HepG2 (cell line): ENCODE data around the gene SLC50A1. TPM values are rescaled to one million over a fixed set of nuclear protein-coding genes. Genes with fewer than 3 reads are reported as not detected.

Experiments
- ARNT2 ChIP-seq: sonication (generic); formaldehyde crosslinking; IDR thresholded peaks from 2 replicates; pipeline ENCODE4 v1.8.0; 2022; ENCODE audit warnings: mild to moderate bottlenecking, low read depth, missing genetic modification reagents, moderate library complexity
- E2F1 ChIP-seq: sonication (generic); formaldehyde crosslinking; IDR thresholded peaks from 2 replicates; pipeline ENCODE4 v1.5.0; 2020; ENCODE audit warnings: missing genetic modification reagents
- EHMT2 ChIP-seq: fragments of 200-600 bp; sonication (generic); IDR thresholded peaks from 2 replicates; pipeline ENCODE4 v1.7.0; 2017; ENCODE audit warnings: antibody characterized with exemption, low read depth, low read length, borderline replicate concordance
- MTA3 ChIP-seq: sonication (generic); formaldehyde crosslinking; IDR thresholded peaks from 2 replicates; pipeline ENCODE4 v1.4.0; 2020; ENCODE audit warnings: missing genetic modification reagents
- MXD4 ChIP-seq: IDR thresholded peaks from 2 replicates; pipeline ENCODE4 v1.6.1; 2016; ENCODE audit warnings: mild to moderate bottlenecking, missing biosample characterization, missing genetic modification reagents
- SNAPC2 ChIP-seq: sonication (generic); formaldehyde crosslinking; IDR thresholded peaks from 2 replicates; pipeline ENCODE4 v1.8.1; 2022; ENCODE audit warnings: mild to moderate bottlenecking, missing genetic modification reagents
- U2AF1 ChIP-seq: fragments of 200-400 bp; formaldehyde crosslinking; optimal IDR thresholded peaks from 2 replicates; pipeline ENCODE3; 2017; ENCODE audit warnings: mild to moderate bottlenecking, low read depth, low read length
- ZBTB39 ChIP-seq: sonication (generic); formaldehyde crosslinking; IDR thresholded peaks from 2 replicates; pipeline ENCODE4 v1.5.0; 2020; ENCODE audit warnings: missing genetic modification reagents
- ZBTB42 ChIP-seq: sonication (generic); formaldehyde crosslinking; IDR thresholded peaks from 2 replicates; pipeline ENCODE4 v1.5.0; 2020; ENCODE audit warnings: mild to moderate bottlenecking, missing genetic modification reagents
- ZFP91 ChIP-seq: sonication (generic); formaldehyde crosslinking; IDR thresholded peaks from 2 replicates; pipeline ENCODE4 v1.9.0; 2022; ENCODE audit warnings: missing genetic modification reagents, mild to moderate bottlenecking, borderline replicate concordance
- ZNF234 ChIP-seq: sonication (generic); formaldehyde crosslinking; conservative IDR thresholded peaks from 2 replicates; pipeline ENCODE4 v1.5.1; 2020; ENCODE audit warnings: mild to moderate bottlenecking, missing genetic modification reagents
- ZNF407 ChIP-seq: sonication (generic); formaldehyde crosslinking; IDR thresholded peaks from one replicate; pipeline ENCODE4 v1.5.1; 2020; ENCODE audit warnings: mild to moderate bottlenecking, missing genetic modification reagents; ENCODE audit errors: not compliant biosample characterization
- ZNF577 ChIP-seq: sonication (generic); formaldehyde crosslinking; IDR thresholded peaks from 2 replicates; pipeline ENCODE4 v1.4.0; 2020; ENCODE audit warnings: mild to moderate bottlenecking, low read depth, missing genetic modification reagents, borderline replicate concordance
- ZNF703 ChIP-seq: sonication (generic); formaldehyde crosslinking; IDR thresholded peaks from 2 replicates; pipeline ENCODE4 v1.5.1; 2020; ENCODE audit warnings: missing genetic modification reagents, mild to moderate bottlenecking, moderate library complexity, borderline replicate concordance
- polyA plus RNA-seq, 8 experiments: library from polyadenylated mRNA; depleted of rRNA in 3 of 8; stranded (reverse) in 7 of 8; unstranded in 1 of 8; fragments of >200 nt; fragmentation: Illumina TruSeq in 4 of 8; extraction: Trizol in 4 of 8; gene quantifications; 2 replicates each; pipeline versions ENCODE4 v1.2.1 to v1.2.3, GENCODE V29; 2011 to 2016; ENCODE audit warnings: low read depth in 4 of 8, missing spikeins in 1 of 8, mixed read lengths in 1 of 8; ENCODE audit not compliant: insufficient read depth in 1 of 8
- total RNA-seq, 5 experiments: library from RNA; depleted of rRNA; stranded (reverse); fragments of >200 nt; fragmentation: Illumina TruSeq; extraction: Trizol; gene quantifications; 2 replicates each; pipeline ENCODE4 v1.2.3, GENCODE V29; 2016; ENCODE audit warnings: low read depth in 1 of 5

SLC50A1 gene
- total and polyA plus RNA-seq, 2 of the 13 experiments (the other 11 are each of a cell fraction or from before 2014, with no cell fraction given): 22.5 to 46.8 TPM

- TF ChIP-seq ZNF407 (CRISPR knock-in tag): no peak
- no peak for TF ChIP-seq ZBTB39 (CRISPR knock-in tag)
- peak; percentile 67; the same call in 1 of the 2 replicates for TF ChIP-seq ZNF234 (CRISPR knock-in tag)
- peak; percentile 91 for TF ChIP-seq MXD4
- no peak for TF ChIP-seq U2AF1
- TF ChIP-seq ZNF577: no peak
- 0 out of 2 replicates have a peak, but pooled peaks have one; percentile 26 for TF ChIP-seq E2F1 (CRISPR knock-in tag)
- TF ChIP-seq SNAPC2 (CRISPR knock-in tag): peak; percentile 28; the same call in 1 of the 2 replicates
- TF ChIP-seq ZNF703 (CRISPR knock-in tag): peak; percentile 89
- no peak for TF ChIP-seq EHMT2
- 0 out of 2 replicates have a peak, but pooled peaks have one; percentile 87 for TF ChIP-seq ZBTB42 (CRISPR knock-in tag)
- 0 out of 2 replicates have a peak, but pooled peaks have one; percentile 21 for TF ChIP-seq ZFP91 (CRISPR knock-in tag)
- TF ChIP-seq MTA3: no peak
- TF ChIP-seq ARNT2: no peak; the same call in 1 of the 2 replicates
These were observed 8.3 kb upstream of the SLC50A1 start, which contains the start of gene EFNA1 (continued) for GRCh38 chr1:155127105-155127966.
